ENCODE results near the gene CCN2. TPM values are rescaled to one million over a fixed set of nuclear protein-coding genes. Genes with fewer than 3 reads are reported as not detected.

Gene CCN2
- polyA plus RNA-seq, 10 donors = 27.2 to 83.4 (median 51.1) TPM

DNA sequence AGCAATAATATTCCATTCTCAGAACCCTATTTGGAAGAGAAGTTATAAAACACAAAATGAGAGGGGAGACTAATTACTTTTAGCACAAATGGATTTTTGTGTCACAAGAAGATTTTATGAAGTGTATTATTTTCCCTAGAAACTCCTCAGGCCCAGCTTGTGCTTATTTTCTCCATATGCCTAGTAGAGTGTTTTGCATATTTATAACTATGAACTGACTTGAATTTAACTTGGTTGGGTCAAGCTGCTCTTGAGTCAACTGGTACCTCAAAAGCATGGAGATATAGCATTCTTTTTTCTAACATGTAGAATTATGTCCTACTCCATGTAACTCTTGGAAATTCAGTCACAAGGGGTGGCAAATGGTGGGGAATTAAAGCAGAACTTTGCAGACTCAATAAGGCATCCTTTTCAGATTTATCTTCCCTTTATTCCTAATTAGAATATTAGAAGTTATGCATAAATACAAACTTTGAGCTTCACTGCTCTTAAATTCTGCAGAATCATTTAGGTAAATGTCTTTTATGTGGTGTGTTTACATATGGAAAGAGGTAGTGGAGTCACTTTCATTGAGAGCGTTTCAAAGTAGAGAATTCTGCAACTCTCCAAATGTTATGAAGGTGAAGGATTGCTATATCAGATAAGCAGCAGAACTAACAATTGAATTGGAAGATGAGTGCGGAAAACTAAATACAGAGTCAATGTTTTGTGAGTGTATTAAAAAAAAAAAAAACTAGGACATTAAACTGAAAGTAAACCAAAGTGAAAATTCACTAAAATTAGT lies 19.1 kb upstream of the CCN2 start:
- DNase-seq = no peak

DNA sequence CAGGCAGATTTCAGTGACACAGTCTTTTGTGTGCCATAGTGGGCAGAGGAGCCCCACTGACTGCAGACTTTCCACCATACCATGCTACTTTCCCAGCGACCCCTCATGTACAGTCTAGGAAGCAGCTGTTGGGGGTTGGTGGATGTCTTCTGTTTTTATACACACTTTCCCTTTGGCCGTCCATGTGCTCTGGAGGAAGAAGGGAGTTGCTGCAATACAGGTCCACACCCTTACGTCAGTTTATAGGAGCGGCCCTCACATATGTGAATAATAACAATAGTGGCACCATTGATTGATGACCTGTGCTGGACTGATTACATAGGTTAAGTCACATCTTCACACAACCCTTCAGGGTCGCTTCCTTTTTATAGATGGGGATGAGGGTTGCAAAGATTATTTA lies 17.5 kb upstream of the CCN2 start:
- DNase-seq = no peak

DNA sequence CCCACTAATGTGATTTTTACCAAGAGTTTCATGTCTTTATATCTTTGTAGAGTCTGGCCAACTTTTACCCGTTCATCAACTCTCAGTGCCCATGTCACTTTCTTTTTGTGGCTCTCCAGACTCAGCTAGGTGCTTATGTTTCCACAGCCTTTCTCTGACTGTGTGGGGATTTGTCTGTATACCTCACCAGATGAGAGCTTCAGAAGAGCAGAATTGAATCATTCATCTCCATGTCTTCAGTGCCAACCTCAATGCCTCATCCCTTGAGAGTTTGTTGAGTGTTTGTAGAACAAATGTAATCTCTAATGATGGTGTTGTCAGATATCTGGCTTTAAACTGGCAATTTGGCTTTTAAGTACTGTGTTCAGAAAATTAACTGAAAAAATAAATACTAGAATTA lies 16.8 kb upstream of the CCN2 start:
- no peak for DNase-seq

DNA sequence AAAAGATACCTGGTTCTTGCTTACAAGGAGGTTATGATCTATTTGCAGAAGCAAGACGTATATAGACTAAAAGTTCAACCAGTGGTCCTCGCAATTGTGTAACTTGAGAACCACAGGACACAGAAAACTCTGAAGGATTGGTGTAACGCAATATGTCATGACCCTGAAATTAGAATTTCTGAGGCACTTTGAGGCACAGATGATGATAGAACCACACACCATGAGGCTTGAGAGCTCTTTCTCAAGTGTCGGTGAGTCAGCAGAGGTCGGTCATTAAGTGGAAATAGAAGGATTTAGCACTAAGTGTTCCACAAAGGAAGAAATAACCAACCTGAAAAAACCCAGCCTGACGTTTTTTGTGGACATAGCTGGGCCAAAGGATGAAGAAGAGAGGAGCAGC lies 15.3 kb upstream of the CCN2 start:
- DNase-seq = no peak

DNA sequence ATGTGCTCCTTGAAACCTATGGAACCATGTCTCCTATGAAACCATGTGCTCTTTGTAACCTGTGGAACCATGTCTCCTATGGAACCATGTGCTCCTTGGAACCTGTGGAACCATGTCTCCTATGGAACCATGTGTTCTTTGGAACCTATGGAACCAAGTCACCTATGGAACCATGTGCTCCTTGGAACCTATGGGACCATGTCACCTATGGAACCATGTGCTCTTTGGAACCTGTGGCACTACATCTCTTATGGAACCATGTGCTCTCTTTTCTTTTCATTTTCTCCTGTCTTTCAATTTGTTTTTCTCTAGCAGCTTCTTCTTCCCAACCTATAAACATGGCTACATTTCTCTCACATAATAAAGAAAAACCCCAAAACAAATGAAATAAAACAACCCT lies 11.9 kb upstream of the CCN2 start:
- DNase-seq = no peak

DNA sequence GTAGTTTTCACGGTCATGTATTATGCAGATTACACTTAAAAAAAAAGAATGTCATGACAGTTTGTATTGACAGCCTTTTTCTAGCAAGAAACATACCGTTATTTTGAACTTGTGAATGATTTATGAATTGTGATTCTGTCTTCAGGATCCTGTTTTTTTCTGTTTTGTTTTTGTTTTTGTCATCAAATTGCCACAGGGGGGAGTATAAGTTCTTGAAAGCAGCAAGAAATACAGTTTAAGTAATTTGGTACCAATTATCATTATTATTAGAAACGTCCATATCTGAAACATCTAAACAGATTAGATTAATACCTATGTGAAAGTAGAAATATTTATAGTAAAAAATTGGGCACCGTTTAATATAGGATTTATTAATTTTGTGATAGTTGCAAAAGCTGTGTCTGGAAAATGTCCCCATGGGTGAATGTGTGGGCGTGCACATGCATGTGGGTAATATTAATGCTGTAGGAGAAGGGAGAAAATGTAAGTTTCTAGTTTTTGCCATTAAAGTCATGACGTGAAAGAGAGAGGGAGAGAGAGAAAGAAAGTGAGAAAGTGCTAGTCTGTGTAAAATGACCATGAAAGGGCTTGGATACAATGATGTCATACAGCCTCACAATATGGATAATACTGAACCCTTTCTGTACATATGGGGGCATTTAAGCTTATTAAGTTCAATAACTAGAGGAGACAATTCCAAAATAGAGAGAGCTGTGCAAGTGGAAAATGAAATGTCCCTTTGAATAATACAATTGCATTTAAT lies 9.4 kb upstream of the CCN2 start:
- peak in 1 of 3 donors; percentile 43 for DNase-seq

DNA sequence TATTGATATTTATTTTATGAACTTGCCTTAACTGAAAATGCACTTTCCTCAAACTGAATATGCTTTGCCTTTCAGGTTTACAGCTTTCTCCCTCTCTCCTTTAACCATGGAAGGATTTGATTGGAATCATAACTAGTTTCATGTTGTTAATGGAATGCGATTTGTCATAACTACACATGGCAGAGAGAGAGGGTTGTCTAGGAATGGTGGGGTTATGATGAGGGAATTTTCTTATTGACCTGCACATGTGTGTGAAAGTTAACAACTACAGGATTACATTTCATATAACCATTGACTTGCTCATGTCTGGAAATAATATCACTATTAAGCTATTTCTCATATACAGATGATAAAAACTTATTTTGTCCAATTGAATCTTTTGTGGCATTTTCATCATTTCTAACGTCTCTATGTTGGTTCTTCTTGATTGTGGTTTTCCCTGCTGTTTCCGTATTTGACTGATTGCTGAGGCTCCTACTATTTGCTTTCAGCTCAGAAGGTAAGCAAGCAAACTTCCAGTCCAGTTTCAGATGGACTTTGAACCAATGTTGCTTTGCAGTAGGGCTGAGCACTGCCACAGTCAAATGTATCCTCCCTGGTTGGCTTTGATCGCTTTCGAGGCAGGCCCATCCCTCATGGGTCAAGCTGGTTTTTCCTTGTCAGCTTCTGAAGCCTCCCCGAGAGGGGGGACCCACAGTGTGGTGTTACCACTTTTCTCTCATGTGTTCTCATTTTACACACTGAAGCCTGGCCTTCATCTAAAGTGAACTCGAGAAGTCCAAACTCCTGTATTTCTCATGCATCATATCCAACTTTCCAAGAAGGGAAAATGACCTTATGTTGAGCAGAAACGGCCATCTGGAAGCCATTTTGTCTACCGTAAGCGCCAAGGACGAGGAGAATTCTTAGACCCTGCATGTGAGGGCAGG lies 7.6 kb upstream of the CCN2 start:
- DNase-seq = no peak

DNA sequence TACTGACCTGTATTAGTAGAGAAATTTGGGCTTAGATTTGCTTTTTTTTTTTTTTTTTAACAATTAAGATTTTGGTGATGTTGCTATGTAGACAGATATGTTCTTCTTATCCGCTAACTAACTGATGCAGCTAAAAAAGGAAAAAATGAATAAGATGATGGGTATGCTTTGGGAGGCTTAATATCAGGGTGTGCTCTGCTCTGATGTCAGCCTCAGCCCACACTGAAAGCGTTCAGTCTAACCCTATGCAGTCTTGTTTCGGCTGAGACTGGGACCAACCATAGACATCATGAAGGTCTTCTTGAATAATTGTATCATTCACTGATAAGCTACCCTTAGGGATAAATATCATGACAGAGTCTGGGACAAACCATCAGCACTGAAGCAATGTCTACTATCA lies 6.9 kb upstream of the CCN2 start:
- DNase-seq = no peak

DNA sequence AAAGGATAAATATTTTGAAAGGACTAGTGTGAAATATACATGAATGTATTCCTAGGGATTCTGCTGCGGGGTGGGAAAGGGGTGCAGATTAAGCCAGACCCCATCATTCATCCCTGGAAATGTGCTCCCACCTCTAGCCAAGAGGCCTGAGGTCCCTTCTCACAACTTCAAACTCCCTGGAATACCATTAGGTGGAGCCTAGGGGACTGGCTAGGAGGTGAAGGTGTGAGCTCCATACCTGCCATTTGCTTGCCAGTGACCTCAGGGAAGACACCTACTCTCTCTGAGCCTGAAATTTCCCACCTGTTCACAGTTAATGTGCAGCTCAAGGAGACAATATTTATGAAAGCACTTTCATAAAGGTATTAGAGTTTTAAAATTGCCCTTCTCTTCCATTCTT lies 4.7 kb upstream of the CCN2 start:
- DNase-seq = no peak

DNA sequence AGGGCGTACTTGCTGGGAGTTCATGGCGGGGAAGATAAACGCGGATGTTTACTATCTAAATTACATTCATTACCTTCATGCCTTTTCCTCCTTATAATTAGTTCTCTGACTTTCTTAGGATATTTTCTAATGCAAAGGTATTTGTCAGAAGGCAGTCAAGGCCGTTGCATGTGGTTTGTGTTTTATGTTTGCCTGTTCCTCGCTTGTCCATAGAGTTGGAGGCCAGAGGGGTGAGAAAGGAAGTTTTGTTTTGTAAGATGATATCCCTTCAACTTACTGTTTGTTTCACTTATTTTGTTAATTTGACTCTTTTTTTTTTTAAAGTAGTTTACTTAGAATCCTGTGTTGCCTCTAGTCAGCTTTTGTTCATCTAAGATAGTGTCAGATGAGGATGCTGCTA lies 4.0 kb upstream of the CCN2 start:
- DNase-seq = peak in 1 of 3 donors; percentile 43

DNA sequence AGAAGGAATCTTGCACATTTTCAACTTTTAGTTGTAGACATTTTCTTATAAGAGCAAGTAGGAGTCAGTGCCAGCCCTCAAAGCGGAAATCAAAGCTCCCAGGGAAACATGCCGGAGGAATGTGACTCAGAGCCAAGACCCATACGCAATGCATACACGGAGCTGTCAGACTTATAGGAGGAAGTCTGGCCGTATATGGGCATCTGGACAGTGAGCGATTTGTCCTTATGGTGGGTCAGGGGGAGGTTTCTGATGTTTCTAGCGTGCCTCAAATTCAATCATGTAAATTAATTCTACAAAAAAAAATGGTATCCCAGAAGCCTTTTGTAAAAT lies 3.6 kb upstream of the CCN2 start:
- DNase-seq = peak; percentile 90 to 95 (median 94)

DNA sequence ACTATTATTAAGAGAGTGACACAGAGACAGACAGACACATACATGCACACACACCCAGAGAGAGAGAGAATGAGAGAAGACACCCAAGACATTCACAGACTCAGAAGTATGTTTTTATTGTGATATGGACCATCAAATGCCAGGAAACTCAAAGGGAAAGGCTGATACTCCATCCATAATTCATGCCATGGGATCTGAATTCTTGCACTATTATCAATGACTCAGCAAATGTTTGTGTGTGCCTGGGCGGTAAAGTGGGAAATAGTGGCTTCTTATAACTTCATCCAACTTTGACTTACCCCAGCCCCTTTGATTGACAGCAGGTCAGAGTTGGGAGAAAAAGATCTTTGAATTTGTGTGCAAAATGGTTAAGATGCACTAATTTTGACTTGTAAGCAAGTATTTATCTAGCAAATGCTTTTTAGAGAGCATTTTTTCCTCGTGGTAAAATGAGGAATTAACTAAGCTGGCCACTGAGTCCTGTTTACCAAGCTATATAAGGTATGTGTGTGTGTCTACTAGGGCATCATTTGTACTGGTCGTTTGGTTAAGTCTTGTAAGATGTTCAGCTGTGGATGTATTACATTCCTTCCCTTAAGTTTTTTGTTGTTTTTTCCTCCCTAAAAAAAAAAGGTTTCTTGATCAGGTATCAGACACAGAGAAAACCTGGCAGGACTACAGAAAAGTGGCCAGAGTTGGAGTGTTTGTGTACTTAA lies 3.0 kb upstream of the CCN2 start:
- no peak for DNase-seq

DNA sequence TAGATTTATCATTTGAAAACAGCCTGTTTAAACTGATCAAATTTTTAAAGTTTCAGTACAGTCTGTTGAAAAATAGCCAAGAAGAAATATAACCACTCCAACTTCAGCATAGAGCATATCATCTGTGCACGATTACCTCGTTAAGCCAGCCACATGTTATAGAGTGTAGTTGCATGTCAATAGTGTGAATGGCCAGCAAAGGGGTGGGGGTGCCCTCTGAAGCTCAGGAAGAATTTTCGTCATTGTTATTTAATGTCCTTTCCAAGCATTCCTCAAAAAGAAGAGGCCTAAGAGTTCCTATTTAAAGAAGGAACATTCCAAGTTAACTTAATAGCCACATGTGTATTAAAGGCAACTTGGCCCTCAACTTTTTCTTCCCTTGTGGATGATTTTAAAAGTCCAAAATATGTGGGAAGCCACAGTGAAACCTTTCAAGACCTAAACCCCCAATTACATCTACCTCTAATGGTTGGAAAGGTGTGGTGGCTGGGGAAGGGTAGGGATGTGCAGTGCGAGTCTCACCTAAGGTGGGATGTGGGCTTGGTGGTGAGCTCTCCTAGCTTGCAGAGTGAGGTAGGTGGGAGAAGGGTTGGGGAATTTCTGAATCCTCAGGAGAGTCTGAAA lies 1.8 kb upstream of the CCN2 start:
- no peak for DNase-seq

DNA sequence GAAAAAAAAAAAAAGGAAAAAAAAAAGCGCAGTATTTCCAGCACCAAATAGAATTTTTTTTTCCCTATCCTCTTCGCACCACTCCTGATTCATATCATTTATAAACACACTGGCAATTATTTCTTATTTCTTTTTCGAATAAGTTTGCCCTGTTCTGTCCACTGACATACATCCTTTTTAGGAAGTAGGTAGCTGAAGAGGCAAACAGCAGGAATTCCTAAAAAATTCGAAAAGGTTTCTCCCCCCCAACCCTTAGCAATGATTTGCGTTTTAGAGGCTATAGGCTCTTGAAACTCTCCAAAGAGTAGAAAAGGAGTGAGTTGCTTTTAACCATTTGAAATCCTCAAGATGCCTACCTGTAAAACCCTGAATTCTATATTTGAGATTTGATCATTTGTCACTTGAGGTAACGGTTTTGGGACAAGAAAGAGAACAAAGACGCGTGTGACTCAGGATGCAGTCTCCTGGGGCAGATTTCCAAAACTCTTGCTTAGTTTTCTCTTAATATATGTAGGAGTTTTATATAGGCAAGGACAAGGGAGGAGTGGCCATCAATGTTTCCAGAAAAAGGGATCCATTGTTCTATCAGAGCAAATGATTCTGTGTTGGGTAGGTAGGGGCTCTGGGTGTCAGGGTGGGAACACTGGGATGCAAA lies 531 bp upstream of the CCN2 start:
- DNase-seq = no peak

DNA sequence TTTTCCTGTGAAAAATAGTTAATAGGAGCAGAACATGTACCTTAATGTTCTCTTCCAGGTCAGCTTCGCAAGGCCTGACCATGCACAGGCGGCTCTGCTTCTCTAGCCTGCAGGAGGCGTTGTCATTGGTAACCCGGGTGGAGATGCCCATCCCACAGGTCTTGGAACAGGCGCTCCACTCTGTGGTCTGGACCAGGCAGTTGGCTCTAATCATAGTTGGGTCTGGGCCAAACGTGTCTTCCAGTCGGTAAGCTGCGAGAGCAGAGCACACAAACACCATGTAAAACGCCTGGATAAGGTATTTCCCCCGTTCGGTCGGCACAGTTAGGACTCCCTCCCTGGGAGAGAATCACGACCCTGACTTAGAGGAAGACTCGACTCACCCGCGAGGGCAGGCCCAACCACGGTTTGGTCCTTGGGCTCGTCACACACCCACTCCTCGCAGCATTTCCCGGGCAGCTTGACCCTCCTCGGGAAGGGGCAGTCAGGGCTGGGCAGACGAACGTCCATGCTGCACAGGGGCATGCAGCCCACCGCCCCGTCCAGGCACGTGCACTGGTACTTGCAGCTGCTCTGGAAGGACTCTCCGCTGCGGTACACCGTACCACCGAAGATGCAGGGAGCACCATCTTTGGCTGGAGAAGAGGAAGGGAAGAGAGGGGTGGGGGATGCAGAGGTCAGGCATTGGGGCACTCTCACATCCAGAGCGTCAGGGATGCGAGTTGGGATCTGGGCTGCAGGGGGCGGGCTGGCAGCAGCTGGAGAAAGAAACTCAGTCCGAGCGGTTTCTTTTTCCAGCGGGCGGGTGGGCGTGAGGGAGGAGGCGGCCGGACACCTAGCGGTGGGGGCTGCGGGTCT lies 1.0 kb downstream of the CCN2 start:
- DNase-seq = peak; percentile 76 to 95 (median 83)

DNA sequence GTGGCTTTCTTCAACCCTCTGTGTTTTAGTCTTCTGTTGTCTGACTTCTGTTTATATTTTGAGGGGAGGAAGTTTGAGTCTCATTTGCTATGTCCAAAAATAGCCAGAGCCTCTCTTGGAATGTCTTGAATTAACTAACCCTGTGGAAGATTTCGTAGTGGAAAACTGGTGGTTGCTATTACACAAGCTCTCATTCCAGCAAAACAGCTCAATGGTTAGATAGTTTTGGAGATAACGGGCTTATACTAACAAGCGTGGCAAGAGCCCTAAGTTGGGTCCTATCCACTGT lies 1.6 kb downstream of the CCN2 start:
- peak in 2 of 3 donors; percentile 69 to 83 for DNase-seq

DNA sequence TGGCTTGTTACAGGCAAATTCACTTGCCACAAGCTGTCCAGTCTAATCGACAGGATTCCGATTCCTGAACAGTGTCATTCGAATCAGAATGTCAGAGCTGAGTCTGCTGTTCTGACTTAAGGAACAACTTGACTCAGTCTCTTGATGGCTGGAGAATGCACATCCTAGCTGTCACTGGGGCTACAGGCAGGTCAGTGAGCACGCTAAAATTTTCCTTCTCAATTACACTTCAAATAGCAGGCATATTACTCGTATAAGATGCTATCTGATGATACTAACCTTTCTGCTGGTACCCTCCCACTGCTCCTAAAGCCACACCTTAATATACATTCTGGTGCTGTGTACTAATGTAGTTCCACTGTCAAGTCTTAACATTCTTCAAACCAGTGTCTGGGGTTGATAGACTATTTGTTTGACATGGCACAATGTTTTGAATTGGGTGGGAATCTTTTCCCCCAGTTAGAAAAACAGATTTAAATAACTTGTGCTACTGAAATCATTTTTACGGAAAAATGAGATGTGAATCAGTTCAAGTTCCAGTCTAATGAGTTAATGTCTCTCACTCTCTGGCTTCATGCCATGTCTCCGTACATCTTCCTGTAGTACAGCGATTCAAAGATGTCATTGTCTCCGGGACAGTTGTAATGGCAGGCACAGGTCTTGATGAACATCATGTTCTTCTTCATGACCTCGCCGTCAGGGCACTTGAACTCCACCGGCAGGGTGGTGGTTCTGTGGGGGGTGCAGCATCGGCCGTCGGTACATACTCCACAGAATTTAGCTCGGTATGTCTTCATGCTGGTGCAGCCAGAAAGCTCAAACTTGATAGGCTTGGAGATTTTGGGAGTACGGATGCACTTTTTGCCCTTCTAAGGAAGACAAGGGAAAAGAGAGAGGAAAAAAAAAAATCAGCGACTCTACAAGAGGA lies 2.2 kb downstream of the CCN2 start:
- DNase-seq = peak in 2 of 3 donors; percentile 58 to 66

DNA sequence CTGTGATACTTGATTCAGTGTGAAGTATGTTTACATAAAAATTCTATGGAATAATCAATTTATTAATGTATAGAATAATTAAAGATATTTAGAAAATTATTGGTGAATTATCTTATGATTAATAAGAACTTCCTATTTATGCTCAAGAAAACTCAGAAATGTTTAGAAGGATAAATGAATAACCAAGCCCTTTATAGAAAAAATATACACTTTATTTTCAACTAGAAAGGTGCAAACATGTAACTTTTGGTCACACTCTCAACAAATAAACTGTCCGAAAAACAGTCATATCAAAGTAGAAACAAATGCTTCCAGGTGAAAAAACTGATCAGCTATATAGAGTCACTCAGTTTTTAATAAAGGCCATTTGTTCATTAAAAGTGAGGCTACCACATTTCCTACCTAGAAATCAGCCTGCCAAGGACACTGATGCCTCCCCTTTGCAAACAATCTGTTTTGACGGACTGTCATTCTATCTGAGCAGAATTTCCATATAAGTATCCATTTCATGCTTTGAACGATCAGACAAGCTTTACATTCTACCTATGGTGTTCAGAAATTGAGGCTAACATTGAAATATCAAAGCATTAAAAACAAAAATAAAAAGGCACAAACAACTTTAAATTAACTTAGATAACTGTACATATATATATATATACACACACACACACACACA lies 3.0 kb downstream of the CCN2 start:
- DNase-seq = no peak
